Measurements from ENCODE around the gene LINC01488. TPM values are rescaled to one million over a fixed set of nuclear protein-coding genes. Genes with fewer than 3 reads are reported as not detected.
A peak's percentile ranks its signal among the peaks of the same experiment; 100 is the strongest.

Gene LINC01488
- not detected for polyA plus RNA-seq

DNA sequence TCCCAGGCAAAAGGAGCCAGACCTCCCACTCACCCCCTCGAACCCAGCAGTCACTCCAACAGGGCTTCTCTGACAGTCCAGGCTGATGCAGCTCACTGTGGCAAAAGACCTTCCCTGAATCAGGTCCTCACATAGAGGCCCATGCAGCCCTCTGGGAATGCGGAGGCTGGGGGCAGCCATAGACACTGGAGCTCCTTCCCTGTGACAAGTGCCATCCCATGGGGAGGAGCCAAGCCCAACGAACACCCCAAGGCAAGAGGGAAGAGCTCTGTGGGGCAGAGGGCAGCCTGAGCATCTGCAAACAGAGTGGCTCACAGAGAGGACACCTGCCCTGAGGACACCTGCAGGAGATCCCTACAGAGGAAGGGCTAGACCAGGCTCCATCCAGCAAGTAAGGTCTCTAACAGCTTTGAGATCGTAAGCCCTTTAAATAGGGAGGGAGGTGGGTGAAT is at the start of gene LINC01488:
LINC01488 (plus strand) TSS at position 271 of the 452 bp plus-strand sequence.
- H3K36me3 Mint-ChIP-seq: no peaks in the 10 kb centered on the region

DNA sequence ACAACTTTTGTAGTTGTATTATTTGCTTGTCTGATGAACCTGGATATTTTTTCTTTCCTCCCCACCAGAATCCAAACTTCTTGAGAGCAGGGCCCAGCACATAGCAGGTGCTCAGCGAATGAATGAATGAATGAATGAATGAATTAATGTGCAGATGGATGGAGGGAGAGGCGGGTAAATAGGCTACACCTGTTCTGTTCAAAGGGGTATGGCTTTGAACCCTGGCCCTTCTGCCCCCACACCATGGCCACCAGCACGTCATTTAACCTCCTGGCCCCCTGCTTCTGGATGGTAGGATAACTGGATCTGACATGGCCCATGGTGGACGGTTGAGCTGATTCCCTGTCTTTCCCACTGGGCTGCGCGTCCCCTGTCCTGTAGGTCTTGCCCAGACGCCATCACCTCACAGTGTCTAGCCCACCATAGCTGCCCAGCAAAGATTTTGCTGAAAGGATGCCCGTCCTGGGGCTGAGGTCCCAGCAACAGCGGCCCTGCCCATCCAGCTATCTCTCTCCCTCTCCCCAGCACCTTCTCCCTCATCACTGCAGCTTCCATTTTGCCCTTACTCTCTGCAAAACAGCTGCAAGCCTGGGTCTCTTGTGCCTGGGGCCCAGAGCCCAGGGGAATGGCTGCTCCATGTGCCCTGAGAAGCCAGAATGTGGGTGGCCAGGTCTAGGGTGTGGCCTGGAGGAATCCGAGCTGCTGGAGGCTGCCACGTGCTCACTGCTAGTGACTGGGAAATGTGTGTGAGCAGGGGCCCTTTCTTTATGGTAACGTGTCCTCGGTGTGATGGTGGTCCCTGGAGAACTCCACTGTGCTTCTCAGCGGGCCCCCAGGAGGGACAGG is 49.3 kb upstream of the LINC01488 start:
- peaks cover 20% of the 10 kb centered on the region for H3K27me3 Mint-ChIP-seq
- H3K9me3 Mint-ChIP-seq: no peaks in the 10 kb centered on the region

More for the DNA sequence above, at the start of gene LINC01488:
- H3K4me1 Mint-ChIP-seq: no peaks in the 10 kb centered on the region
- H3K9me3 Mint-ChIP-seq: no peaks in the 10 kb centered on the region
- H3K4me3 Mint-ChIP-seq: no peak within 1 kb of the TSS
- H3K27ac Mint-ChIP-seq: no peak within 1 kb of the TSS
- H3K27me3 Mint-ChIP-seq: peaks cover 5% of the 10 kb centered on the region

DNA sequence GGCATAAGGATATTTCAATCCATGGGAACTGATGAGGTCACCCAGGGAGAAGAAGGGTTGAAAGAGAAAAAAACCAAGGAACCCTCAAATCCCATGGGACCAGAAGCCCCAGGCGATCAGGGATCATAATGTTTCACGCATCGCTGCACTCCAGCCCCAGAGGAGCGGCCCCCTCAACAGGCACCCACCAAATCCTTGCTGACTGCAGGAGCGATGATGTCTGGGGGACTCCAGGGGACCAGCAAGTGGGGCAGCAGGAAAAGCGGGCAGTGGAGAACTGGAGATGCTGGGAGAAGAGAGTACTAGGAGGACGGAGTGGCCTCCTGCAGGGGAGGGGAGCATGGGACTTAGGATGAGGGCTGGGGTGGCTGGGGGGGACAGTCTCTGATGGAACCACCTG is 47.7 kb upstream of the LINC01488 start:
- peaks cover 17% of the 10 kb centered on the region for H3K27me3 Mint-ChIP-seq
- H3K4me3 Mint-ChIP-seq: no peak overlapping the region
- no peak overlapping the region for H3K27ac Mint-ChIP-seq
- no peaks in the 10 kb centered on the region for H3K9me3 Mint-ChIP-seq
- H3K4me1 Mint-ChIP-seq: no peaks in the 10 kb centered on the region
- H3K36me3 Mint-ChIP-seq: no peaks in the 10 kb centered on the region

More for the DNA sequence above, 49.3 kb upstream of the LINC01488 start:
- H3K4me3 Mint-ChIP-seq: peak overlapping the region in 1 of 4 donors; percentile 47
- H3K27ac Mint-ChIP-seq: peak overlapping the region in 1 of 3 donors; percentile 2
- H3K36me3 Mint-ChIP-seq: no peaks in the 10 kb centered on the region
- no peaks in the 10 kb centered on the region for H3K4me1 Mint-ChIP-seq

DNA sequence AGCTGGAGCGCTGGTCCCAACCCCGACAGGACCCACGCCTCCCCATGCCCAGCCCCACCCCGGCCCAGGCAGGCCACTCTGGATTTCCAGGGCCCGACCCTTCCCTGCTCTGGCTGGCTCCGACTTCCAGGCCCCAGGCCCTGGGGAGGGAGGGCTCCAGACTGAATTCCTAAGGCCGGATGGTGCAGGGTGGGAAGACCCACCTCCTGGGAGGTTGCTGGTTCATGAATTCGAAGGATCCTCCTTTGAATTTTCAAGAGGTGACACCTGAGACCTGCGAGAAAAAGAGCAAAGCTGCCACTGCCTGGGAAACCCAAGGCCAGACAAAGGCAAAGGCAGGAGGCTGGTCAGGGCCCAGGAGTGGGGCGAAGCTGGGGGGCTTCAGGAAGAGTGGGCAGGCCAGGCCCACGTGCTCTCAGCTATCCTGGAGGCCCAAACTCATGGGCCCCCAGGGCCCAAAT is 47.0 kb upstream of the LINC01488 start:
- Mint-ChIP-seq H3K4me3 (no peak overlapping the region), H3K9me3 (no peaks in the 10 kb centered on the region), H3K36me3 (no peaks in the 10 kb centered on the region), H3K27ac (no peak overlapping the region), H3K4me1 (no peaks in the 10 kb centered on the region), H3K27me3 (peaks cover 17% of the 10 kb centered on the region)

DNA sequence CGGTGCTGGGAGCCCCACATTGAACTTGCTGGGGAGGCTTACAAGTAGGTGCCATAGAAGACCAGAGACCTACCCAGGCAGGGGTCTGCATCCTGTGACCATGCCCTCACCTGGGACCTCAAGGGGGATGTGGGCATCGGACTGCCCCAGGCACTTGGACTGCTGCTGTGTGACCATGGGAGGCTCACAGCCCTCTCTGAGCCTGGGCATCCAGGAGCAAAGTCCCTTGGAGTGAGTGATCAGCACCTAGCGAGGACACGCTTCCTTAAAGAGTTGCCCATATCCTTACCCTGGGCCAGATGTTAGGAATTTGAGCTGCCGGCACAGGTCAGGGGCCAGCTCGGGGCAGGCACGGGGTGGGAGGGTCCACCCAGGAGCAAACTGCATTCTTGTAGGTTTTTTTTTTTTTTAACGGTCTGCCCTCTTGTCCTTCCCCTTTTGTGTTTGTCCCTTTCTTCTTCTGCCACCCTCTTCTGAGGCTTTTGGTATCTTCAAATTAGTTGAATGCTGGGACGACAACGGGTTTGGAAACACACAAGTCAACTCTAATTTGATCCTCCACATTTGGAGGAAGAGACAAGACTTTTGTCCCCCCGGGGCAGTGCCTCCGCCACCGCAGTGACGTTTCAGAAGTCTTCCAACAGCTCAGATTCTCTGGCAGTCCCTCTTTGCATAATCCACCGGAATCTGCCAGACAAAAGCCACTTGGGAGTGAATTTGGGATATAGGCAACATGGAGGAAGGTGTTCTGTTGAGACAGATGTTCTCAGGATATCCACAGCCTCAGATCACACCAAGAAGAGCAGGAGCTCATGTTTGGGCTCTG is 46.1 kb upstream of the LINC01488 start:
- no peak overlapping the region for H3K4me3 Mint-ChIP-seq
- no peaks in the 10 kb centered on the region for H3K4me1 Mint-ChIP-seq
- no peak overlapping the region for H3K27ac Mint-ChIP-seq
- no peaks in the 10 kb centered on the region for H3K9me3 Mint-ChIP-seq
- H3K36me3 Mint-ChIP-seq: no peaks in the 10 kb centered on the region
- H3K27me3 Mint-ChIP-seq: peaks cover 17% of the 10 kb centered on the region

DNA sequence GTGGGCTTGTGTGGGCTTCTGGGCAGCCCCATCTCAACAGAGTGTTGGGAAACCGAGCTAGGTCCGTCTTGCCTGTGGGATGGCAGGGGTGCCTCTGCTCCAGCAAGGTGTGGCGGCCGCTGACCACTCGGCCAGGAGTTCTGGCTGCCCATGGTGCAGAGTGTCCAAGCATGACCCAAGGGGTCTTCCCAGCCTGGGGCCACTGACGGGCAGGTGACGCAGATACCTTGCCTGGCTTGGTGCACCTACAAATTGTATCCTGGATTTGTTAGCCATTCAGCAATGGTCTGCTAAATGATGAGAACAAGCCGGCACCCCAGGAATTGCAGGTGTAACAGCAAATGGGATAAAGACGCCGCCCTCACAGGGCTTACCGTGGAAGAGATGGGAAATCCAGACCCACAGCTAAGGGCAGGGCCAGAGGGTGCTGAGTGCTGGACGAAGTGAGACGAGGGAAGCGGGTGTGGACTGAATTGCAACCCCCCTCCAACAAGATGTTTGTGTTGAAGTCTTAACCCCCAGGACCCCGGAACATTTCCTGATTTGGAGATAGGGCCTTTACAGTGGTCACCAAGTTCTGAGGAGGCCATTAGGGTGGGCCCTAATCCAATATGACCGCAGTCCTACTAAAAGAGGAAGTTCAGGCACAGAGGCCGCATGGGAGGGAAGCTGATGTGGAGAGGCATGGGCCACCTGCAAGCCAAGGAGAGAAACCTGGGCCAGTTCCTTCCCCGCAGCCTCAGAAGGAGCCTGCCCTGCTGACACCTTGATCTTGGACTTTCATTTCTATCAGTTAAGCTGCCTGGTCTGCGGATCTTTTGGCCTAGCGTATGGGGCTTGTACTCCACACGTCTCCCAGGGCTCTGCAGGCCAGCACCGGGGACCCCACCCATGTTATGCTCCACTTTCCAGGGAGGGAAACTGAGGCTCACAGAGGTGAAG is 45.2 kb upstream of the LINC01488 start:
- H3K4me1 Mint-ChIP-seq: no peaks in the 10 kb centered on the region
- no peaks in the 10 kb centered on the region for H3K9me3 Mint-ChIP-seq
- peaks cover 17% of the 10 kb centered on the region for H3K27me3 Mint-ChIP-seq
- no peak overlapping the region for H3K27ac Mint-ChIP-seq
- H3K36me3 Mint-ChIP-seq: no peaks in the 10 kb centered on the region
- H3K4me3 Mint-ChIP-seq: no peak overlapping the region

DNA sequence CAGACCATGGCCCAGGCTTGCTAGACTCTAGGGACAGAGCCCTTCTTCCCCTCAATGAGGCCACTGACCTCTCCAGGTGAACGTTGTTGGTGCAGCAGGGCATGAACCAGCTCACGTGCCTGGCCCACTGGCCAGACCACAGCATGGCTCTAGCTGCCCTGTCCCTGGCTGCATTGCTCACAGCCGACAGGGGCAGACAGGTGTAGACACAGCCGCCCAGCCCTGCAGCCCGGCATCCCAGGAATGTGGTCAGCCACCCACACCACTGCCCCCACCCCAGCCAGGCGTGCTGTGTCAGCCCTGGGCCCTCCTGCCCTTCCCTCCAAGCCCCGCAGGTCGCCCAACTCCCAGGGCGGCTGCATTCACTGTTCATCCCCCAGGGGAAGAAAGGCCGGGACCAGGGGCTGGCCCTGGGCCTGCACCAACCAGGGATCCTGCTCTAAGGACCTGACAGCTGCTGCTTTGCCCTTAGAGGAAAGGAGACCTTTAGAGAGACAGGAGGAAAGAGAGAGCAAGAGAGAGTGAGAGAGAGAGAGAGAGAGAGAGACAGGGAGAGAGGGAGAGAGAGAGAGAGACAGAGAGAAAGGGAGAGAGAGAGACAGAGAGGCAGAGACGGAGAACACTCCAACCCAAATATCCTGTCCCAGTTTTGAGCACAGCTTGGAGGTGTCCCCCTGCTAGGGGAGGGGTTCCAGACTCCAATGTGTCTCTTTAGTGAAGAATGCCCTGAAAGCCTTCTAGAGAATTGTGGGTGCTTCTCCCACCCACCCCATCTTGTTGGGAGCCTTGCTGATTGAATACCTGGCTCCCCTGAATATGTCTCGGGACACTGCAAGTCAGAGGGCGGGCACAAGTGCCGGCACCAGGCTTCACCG is 44.2 kb upstream of the LINC01488 start:
- peaks cover 17% of the 10 kb centered on the region for H3K27me3 Mint-ChIP-seq
- no peaks in the 10 kb centered on the region for H3K36me3 Mint-ChIP-seq
- no peak overlapping the region for H3K27ac Mint-ChIP-seq
- H3K9me3 Mint-ChIP-seq: no peaks in the 10 kb centered on the region
- H3K4me3 Mint-ChIP-seq: no peak overlapping the region
- no peaks in the 10 kb centered on the region for H3K4me1 Mint-ChIP-seq

DNA sequence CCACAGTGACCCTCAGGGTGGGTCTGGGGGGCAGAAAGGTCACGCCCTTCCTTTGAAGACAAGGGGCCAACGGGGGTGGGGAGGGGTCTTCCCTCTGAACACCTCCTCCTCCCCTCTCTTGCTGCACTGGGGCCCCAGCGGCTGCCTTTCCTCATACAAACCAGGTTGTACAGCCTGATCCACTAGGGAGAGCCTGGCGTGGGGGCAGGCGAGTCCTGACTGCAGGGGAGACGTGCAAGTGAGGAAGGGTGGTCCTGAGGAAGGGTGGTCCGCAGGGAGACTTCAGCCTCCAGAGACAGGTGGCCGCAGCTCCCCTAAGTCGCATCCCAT is 43.6 kb upstream of the LINC01488 start:
- no peak overlapping the region for H3K27ac Mint-ChIP-seq
- peaks cover 0 to 1% (median 0%) of the 10 kb centered on the region in 3 donors for H3K4me1 Mint-ChIP-seq
- H3K9me3 Mint-ChIP-seq: no peaks in the 10 kb centered on the region
- no peaks in the 10 kb centered on the region for H3K36me3 Mint-ChIP-seq
- H3K4me3 Mint-ChIP-seq: no peak overlapping the region
- peaks cover 15% of the 10 kb centered on the region for H3K27me3 Mint-ChIP-seq

DNA sequence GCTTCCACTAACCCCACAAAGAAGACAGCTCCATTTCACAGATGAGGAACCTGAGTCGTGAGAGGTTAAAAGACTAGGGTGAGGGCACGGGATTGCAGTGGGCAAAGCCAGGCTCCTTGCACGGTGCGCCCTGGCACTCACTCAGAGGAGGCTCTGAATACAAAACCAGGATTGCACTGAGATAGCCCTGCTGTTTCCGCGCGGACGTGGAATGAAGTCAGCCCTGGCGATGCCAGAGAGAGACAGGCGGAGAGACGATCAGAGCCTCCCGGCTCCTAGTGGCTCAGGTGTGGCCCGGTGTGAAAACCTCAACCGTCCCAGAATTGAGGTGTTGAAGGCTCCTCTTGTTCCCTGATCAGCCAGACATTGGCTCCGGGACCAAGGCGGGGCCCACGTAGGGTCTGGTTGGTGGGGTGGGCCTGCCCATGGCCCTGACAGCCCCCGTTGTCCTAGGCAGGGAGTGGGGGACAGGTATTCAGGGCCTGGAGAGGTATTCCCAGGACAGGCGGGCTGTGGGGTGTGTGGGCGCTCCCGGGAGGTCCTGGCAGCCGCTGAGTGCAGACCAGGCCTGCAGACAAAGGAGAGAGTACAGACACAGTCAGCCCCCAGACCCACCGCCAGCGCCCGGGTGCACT is 43.1 kb upstream of the LINC01488 start:
- Mint-ChIP-seq H3K36me3 (no peaks in the 10 kb centered on the region), H3K9me3 (no peaks in the 10 kb centered on the region), H3K27ac (no peak overlapping the region), H3K27me3 (peaks cover 12% of the 10 kb centered on the region), H3K4me1 (peaks cover under 1 to 1% (median 1%) of the 10 kb centered on the region in 3 donors), H3K4me3 (no peak overlapping the region)

DNA sequence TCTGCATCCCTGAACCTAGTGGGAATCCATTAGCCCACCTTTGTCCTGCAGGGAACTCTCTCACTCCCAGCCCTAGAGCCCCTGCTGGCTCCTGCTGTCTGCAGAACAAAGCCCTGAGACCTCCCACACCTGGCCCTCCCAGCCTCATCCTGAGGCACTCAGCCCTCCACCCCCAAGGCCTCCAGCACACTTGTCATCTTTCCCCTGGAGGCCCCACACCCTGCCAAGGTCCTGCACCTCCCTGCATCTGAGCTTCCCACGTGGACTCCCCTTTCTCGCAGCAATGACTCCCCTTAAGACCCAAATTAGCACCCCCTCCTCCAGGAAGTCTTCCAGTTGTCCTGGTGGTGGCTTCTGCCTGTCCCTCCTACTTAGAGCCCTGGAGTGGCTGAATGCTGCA is 42.3 kb upstream of the LINC01488 start:
- no peaks in the 10 kb centered on the region for H3K36me3 Mint-ChIP-seq
- peak overlapping the region in 1 of 3 donors; percentile 92 for H3K27ac Mint-ChIP-seq
- H3K9me3 Mint-ChIP-seq: no peaks in the 10 kb centered on the region
- H3K27me3 Mint-ChIP-seq: peaks cover 7% of the 10 kb centered on the region
- peaks cover 1 to 6% (median 5%) of the 10 kb centered on the region in 3 donors for H3K4me1 Mint-ChIP-seq
- no peak overlapping the region for H3K4me3 Mint-ChIP-seq

DNA sequence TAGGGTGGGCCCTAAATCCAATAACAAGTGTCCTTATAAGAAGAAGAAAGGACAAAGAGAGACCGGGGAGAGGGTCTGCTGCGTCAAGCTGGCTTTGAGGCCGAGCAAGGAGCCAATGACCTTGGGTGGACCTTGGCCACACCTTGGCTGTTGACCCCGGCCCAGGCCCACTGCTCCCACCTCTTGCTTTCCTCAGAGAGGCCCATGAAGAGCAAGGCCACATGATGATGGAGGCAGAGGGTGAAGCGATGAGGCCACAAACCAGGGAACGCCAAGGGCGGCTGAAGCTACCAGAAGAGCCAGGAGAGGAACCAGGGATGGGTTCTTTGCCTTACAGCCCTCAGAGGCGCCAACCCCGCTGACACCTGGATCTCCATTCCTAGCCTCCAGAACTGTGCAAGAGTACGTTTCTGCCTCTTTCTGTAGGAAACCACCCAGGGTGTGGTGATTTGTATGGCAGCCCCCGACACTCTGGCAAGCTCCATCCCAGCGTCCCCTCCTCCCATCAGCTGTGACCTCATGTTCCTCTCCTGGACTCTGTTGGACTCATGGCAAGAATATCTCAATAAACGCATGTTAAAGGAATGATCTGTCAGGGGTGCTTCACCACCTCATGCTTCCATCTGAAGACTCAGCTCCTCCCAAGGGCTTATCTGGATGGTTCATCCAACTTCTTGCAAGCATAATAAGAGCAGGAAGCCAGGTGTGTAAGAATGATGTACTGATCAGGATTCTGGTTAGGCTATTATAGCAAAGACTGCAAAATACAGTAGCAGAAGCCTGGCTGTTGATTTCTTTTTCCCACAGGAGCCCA is 41.6 kb upstream of the LINC01488 start:
- peaks cover 1 to 8% (median 5%) of the 10 kb centered on the region in 3 donors for H3K4me1 Mint-ChIP-seq
- H3K27ac Mint-ChIP-seq: peak overlapping the region in 1 of 3 donors; percentile 92
- peaks cover 4% of the 10 kb centered on the region for H3K27me3 Mint-ChIP-seq
- H3K36me3 Mint-ChIP-seq: no peaks in the 10 kb centered on the region
- no peak overlapping the region for H3K4me3 Mint-ChIP-seq
- H3K9me3 Mint-ChIP-seq: no peaks in the 10 kb centered on the region

DNA sequence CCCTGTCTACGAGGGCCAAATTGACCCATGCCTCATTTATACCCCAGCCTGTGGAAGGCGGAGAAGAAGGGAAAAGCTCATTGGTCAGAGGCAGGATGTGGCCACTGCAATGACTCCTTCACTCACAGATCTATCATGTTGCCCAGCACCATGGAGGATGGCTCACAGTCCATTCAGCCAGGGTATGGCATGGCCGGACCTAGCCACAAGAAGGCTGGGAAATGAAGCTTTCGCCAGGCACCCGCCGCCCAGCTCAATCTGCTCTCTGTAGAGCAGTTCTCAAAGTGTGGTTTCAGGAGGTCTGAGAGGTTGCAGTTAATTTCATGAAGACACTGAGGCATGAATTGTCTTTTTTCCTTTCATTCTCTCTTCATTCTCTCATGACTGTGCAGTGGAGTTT is 40.6 kb upstream of the LINC01488 start:
- no peak overlapping the region for H3K4me3 Mint-ChIP-seq
- H3K9me3 Mint-ChIP-seq: no peaks in the 10 kb centered on the region
- H3K36me3 Mint-ChIP-seq: no peaks in the 10 kb centered on the region
- no peaks in the 10 kb centered on the region for H3K27me3 Mint-ChIP-seq
- peaks cover 1 to 8% (median 5%) of the 10 kb centered on the region in 3 donors for H3K4me1 Mint-ChIP-seq
- H3K27ac Mint-ChIP-seq: no peak overlapping the region
